Muscle layer of duodenum (tissue), 2 donors: ENCODE results near the gene NR2E1.
A peak's percentile ranks its signal among the peaks of the same experiment; 100 is the strongest.

Experiments
- H3K27ac ChIP-seq: one replicate; pipeline ENCODE4 v1.7.0; 2013; ENCODE audit warnings: mild to moderate bottlenecking, low read length
- H3K27me3 ChIP-seq: one replicate; pipeline ENCODE4 v1.7.0; 2013; ENCODE audit warnings: low read depth, mild to moderate bottlenecking, control low read depth, low read length
- H3K36me3 ChIP-seq, 2 donors: one replicate each; pipeline ENCODE4 v1.7.0; 2013; ENCODE audit warnings: low read length in 2 of 2, control low read depth in 1 of 2, mild to moderate bottlenecking in 1 of 2; ENCODE audit not compliant: insufficient read depth in 2 of 2, control insufficient read depth in 1 of 2
- H3K4me1 ChIP-seq, 2 donors: one replicate each; pipeline ENCODE4 v1.7.0; 2013; ENCODE audit warnings: low read length in 2 of 2, mild to moderate bottlenecking in 2 of 2, control low read depth in 1 of 2, moderate library complexity in 1 of 2; ENCODE audit not compliant: insufficient read depth in 2 of 2, control insufficient read depth in 1 of 2
- H3K4me3 ChIP-seq, 2 donors: one replicate each; pipeline ENCODE4 v1.7.0; 2013; ENCODE audit warnings: low read length in 2 of 2, low read depth in 1 of 2, mild to moderate bottlenecking in 1 of 2
- H3K9me3 ChIP-seq, 2 donors: one replicate each; pipeline ENCODE4 v1.7.0; 2013; ENCODE audit warnings: low read length in 2 of 2, control low read depth in 1 of 2, mild to moderate bottlenecking in 1 of 2; ENCODE audit not compliant: control insufficient read depth in 1 of 2
- donor health status: healthy.

NR2E1 gene

GRCh38 chr6:108167449-108168089 is 1.7 kb downstream of the NR2E1 start:
- Histone ChIP-seq H3K4me3 (peak overlapping the region; percentile 18 to 53), H3K27ac (no peak overlapping the region), H3K36me3 (no peaks in the 10 kb centered on the region), H3K27me3 (peaks cover 99% of the 10 kb centered on the region), H3K9me3 (no peaks in the 10 kb centered on the region), H3K4me1 (peaks cover 3 to 64% of the 10 kb centered on the region in 2 donors)

GRCh38 chr6:108168090-108168463 is 2.3 kb downstream of the NR2E1 start:
- H3K27me3 ChIP-seq = peaks cover 97% of the 10 kb centered on the region
- H3K9me3 ChIP-seq = no peaks in the 10 kb centered on the region
- H3K27ac ChIP-seq = no peak overlapping the region
- H3K36me3 ChIP-seq = no peaks in the 10 kb centered on the region
- peak overlapping the region; percentile 18 to 53 for H3K4me3 ChIP-seq
- peaks cover 3 to 64% of the 10 kb centered on the region in 2 donors for H3K4me1 ChIP-seq

GRCh38 chr6:108168501-108169463 is 3.0 kb downstream of the NR2E1 start:
- H3K27me3 ChIP-seq = peaks cover 92% of the 10 kb centered on the region
- no peak overlapping the region for H3K27ac ChIP-seq
- no peaks in the 10 kb centered on the region for H3K9me3 ChIP-seq
- peaks cover 3 to 64% of the 10 kb centered on the region in 2 donors for H3K4me1 ChIP-seq
- no peaks in the 10 kb centered on the region for H3K36me3 ChIP-seq
- peak overlapping the region in 1 of 2 donors; percentile 53 for H3K4me3 ChIP-seq

GRCh38 chr6:108169464-108170331 is 3.9 kb downstream of the NR2E1 start:
- Histone ChIP-seq H3K27me3 (peaks cover 92% of the 10 kb centered on the region), H3K36me3 (no peaks in the 10 kb centered on the region), H3K9me3 (no peaks in the 10 kb centered on the region), H3K27ac (no peak overlapping the region), H3K4me3 (peak overlapping the region in 1 of 2 donors; percentile 53), H3K4me1 (peaks cover 3 to 62% of the 10 kb centered on the region in 2 donors)

- Histone ChIP-seq H3K4me1 (peaks cover 6 to 62% of the 10 kb centered on the region in 2 donors), H3K36me3 (no peaks in the 10 kb centered on the region), H3K9me3 (no peaks in the 10 kb centered on the region), H3K27ac (no peak overlapping the region), H3K4me3 (no peak overlapping the region), H3K27me3 (peaks cover 92% of the 10 kb centered on the region)
These were observed 4.8 kb downstream of the NR2E1 start for GRCh38 chr6:108170332-108171290.

- H3K4me1 ChIP-seq = peaks cover 6 to 62% of the 10 kb centered on the region in 2 donors
- H3K36me3 ChIP-seq = no peaks in the 10 kb centered on the region
- no peak overlapping the region for H3K4me3 ChIP-seq
- H3K27me3 ChIP-seq = peaks cover 92% of the 10 kb centered on the region
- H3K9me3 ChIP-seq = no peaks in the 10 kb centered on the region
- H3K27ac ChIP-seq = no peak overlapping the region
These were observed 5.6 kb downstream of the NR2E1 start for GRCh38 chr6:108171291-108171917.

- H3K4me1 ChIP-seq = peaks cover 6 to 57% of the 10 kb centered on the region in 2 donors
- H3K27me3 ChIP-seq = peaks cover 92% of the 10 kb centered on the region
- H3K9me3 ChIP-seq = no peaks in the 10 kb centered on the region
These were observed 6.2 kb downstream of the NR2E1 start for GRCh38 chr6:108171918-108172516.

GRCh38 chr6:108174371-108175175 is 8.8 kb downstream of the NR2E1 start:
- peaks cover 3 to 31% of the 10 kb centered on the region in 2 donors for H3K4me1 ChIP-seq
- H3K9me3 ChIP-seq = no peaks in the 10 kb centered on the region
- H3K36me3 ChIP-seq = no peaks in the 10 kb centered on the region
- H3K27me3 ChIP-seq = peaks cover 74% of the 10 kb centered on the region
- H3K27ac ChIP-seq = no peak overlapping the region
- H3K4me3 ChIP-seq = no peak overlapping the region

More at GRCh38 chr6:108171918-108172516, 6.2 kb downstream of the NR2E1 start:
- Histone ChIP-seq H3K36me3 (no peaks in the 10 kb centered on the region), H3K27ac (no peak overlapping the region), H3K4me3 (no peak overlapping the region)

- H3K4me1 ChIP-seq = peaks cover 3 to 31% of the 10 kb centered on the region in 2 donors
- no peaks in the 10 kb centered on the region for H3K9me3 ChIP-seq
- peak overlapping the region in 1 of 2 donors; percentile 59 for H3K4me3 ChIP-seq
These were observed 9.4 kb downstream of the NR2E1 start for GRCh38 chr6:108175176-108175591.

More at GRCh38 chr6:108175176-108175591, 9.4 kb downstream of the NR2E1 start:
- Histone ChIP-seq H3K36me3 (no peaks in the 10 kb centered on the region), H3K27ac (no peak overlapping the region), H3K27me3 (peaks cover 72% of the 10 kb centered on the region)
